Measurements from ENCODE around the gene PRKAR1A.
"Not testable (repeated sequence)": the region's sequence is repeated elsewhere in the genome, so short reads cannot be mapped to it uniquely, and the experiment has no call there.

PRKAR1A gene

DNA sequence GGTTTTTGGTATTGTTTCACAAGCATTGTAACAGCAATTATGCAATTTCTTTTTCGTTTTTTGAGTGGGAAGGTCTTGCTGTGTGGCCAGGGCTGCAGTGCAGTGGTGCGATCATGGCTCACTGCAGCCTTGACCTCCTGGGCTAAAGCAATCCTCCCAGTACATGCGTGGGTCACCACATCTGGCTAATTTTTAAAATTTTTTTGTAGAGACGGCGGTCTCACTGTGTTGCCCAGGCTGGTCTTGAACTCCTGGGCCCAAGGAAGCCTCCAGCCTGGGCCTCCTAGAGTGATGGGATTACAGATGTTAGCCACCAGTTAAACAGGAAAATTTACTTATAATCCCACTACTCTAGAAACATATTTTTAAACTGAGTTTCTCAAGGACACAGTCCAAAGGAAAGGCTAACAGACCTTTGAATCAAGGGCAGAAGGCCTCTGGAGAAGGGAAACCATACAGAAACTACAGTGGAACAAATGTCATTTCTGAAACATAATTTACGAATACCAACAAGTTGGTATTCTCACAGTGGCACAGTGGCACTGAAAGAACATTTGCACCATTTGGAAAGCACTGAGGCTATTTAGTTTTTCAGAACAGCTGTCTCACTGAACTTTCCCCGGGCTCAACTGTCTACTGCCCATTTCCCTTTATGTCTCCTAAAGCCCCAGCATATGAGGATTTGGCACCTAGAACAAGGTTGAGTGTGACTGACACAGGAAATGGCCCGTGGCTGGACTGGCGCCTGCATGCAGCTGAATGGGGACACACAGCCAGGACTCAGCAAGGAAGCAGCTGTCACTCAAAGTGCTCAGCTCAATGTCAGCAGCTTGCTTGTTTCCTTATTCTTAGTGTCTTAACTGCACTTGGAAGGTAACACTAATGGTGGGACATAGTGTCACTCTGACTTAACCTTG, 2.8 kb upstream of the PRKAR1A start:
- no peaks in the 10 kb centered on the region for H3K36me3 ChIP-seq (ENCODE audit: control insufficient read depth in 5 of 5, insufficient read depth in 5 of 5, low read length in 5 of 5)
- no peaks in the 10 kb centered on the region for H3K9me3 ChIP-seq (ENCODE audit: control insufficient read depth in 5 of 5, low read length in 5 of 5)
- H3K27me3 ChIP-seq (ENCODE audit: control insufficient read depth in 5 of 5, insufficient read depth in 4 of 5, low read length in 5 of 5) = no peaks in the 10 kb centered on the region
- H3K27ac ChIP-seq (ENCODE audit: low read depth, low read length) = peak overlapping the region; percentile 56
- peak overlapping the region in 1 of 5 donors; percentile 40 for H3K4me3 ChIP-seq (ENCODE audit: low read depth in 1 of 5, low read length in 5 of 5)
- peaks cover 5 to 43% (median 34%) of the 10 kb centered on the region in 5 donors for H3K4me1 ChIP-seq (ENCODE audit: control insufficient read depth in 5 of 5, insufficient read depth in 5 of 5, low read length in 5 of 5)
- H3K9ac ChIP-seq (ENCODE audit: low read length in 5 of 5) = no peak overlapping the region

DNA sequence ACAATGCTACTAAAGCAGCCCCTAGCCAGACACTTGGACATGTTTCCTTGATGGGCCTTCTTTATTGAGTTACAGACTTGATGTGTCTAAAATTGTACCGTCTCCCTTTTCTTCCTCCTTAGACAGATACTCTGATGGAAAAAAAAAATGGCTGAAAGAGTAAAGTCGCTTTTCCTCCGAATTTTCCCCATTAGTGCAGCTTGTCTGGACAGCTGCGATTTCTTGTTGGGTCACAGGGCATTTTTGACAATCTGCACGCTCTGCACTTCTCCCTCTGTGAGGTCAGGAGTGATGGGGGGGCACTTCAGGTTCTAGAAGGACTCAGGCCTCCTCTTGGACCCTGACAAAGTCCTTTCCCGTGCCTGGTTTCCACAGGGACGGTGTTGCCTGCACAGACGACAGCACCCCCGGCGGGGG, 968 bp upstream of the PRKAR1A start:
- Histone ChIP-seq H3K27ac (ENCODE audit: low read depth, low read length) (peak overlapping the region; percentile 99), H3K9ac (ENCODE audit: low read length in 5 of 5) (peak overlapping the region in 2 of 5 donors; percentile 50 to 99), H3K9me3 (ENCODE audit: control insufficient read depth in 5 of 5, low read length in 5 of 5) (no peaks in the 10 kb centered on the region)

GRCh38 chr17:68511671-68512246, 471 bp upstream of the PRKAR1A start:
- peak overlapping the region; percentile 79 to 97 (median 95) for H3K4me3 ChIP-seq (ENCODE audit: low read depth in 1 of 5, low read length in 5 of 5)

More for the DNA sequence above, 968 bp upstream of the PRKAR1A start:
- no peaks in the 10 kb centered on the region for H3K27me3 ChIP-seq (ENCODE audit: control insufficient read depth in 5 of 5, insufficient read depth in 4 of 5, low read length in 5 of 5)
- H3K4me1 ChIP-seq (ENCODE audit: control insufficient read depth in 5 of 5, insufficient read depth in 5 of 5, low read length in 5 of 5) = peaks cover 8 to 59% (median 48%) of the 10 kb centered on the region in 5 donors
- peaks cover 0 to 10% (median 2%) of the 10 kb centered on the region in 5 donors for H3K36me3 ChIP-seq (ENCODE audit: control insufficient read depth in 5 of 5, insufficient read depth in 5 of 5, low read length in 5 of 5)
- H3K4me3 ChIP-seq (ENCODE audit: low read depth in 1 of 5, low read length in 5 of 5) = peak overlapping the region; percentile 52 to 97 (median 94)

GRCh38 chr17:68512960-68513474, 787 bp downstream of the PRKAR1A start:
- Histone ChIP-seq H3K4me3 (ENCODE audit: low read depth in 1 of 5, low read length in 5 of 5) (peak overlapping the region; percentile 79 to 98 (median 95)), H3K27me3 (ENCODE audit: control insufficient read depth in 5 of 5, insufficient read depth in 4 of 5, low read length in 5 of 5) (no peaks in the 10 kb centered on the region), H3K4me1 (ENCODE audit: control insufficient read depth in 5 of 5, insufficient read depth in 5 of 5, low read length in 5 of 5) (peaks cover 8 to 63% (median 48%) of the 10 kb centered on the region in 5 donors), H3K9me3 (ENCODE audit: control insufficient read depth in 5 of 5, low read length in 5 of 5) (no peaks in the 10 kb centered on the region), H3K9ac (ENCODE audit: low read length in 5 of 5) (peak overlapping the region; percentile 92 to 99 (median 99)), H3K36me3 (ENCODE audit: control insufficient read depth in 5 of 5, insufficient read depth in 5 of 5, low read length in 5 of 5) (peaks cover 10 to 25% (median 13%) of the 10 kb centered on the region in 5 donors), H3K27ac (ENCODE audit: low read depth, low read length) (peak overlapping the region; percentile 99)

More at GRCh38 chr17:68511671-68512246, 471 bp upstream of the PRKAR1A start:
- Histone ChIP-seq H3K27ac (ENCODE audit: low read depth, low read length) (peak overlapping the region; percentile 99), H3K9ac (ENCODE audit: low read length in 5 of 5) (peak overlapping the region; percentile 79 to 99 (median 92)), H3K4me1 (ENCODE audit: control insufficient read depth in 5 of 5, insufficient read depth in 5 of 5, low read length in 5 of 5) (peaks cover 8 to 59% (median 48%) of the 10 kb centered on the region in 5 donors), H3K36me3 (ENCODE audit: control insufficient read depth in 5 of 5, insufficient read depth in 5 of 5, low read length in 5 of 5) (peaks cover 2 to 12% (median 4%) of the 10 kb centered on the region in 5 donors), H3K9me3 (ENCODE audit: control insufficient read depth in 5 of 5, low read length in 5 of 5) (no peaks in the 10 kb centered on the region), H3K27me3 (ENCODE audit: control insufficient read depth in 5 of 5, insufficient read depth in 4 of 5, low read length in 5 of 5) (no peaks in the 10 kb centered on the region)

GRCh38 chr17:68513932-68514331, 1.7 kb downstream of the PRKAR1A start:
- no peaks in the 10 kb centered on the region for H3K27me3 ChIP-seq (ENCODE audit: control insufficient read depth in 5 of 5, insufficient read depth in 4 of 5, low read length in 5 of 5)
- H3K9ac ChIP-seq (ENCODE audit: low read length in 5 of 5) = peak overlapping the region; percentile 92 to 99 (median 99)
- peak overlapping the region; percentile 99 for H3K27ac ChIP-seq (ENCODE audit: low read depth, low read length)
- H3K36me3 ChIP-seq (ENCODE audit: control insufficient read depth in 5 of 5, insufficient read depth in 5 of 5, low read length in 5 of 5) = peaks cover 11 to 30% (median 19%) of the 10 kb centered on the region in 5 donors
- no peaks in the 10 kb centered on the region for H3K9me3 ChIP-seq (ENCODE audit: control insufficient read depth in 5 of 5, low read length in 5 of 5)
- peak overlapping the region; percentile 79 to 98 (median 95) for H3K4me3 ChIP-seq (ENCODE audit: low read depth in 1 of 5, low read length in 5 of 5)
- peaks cover 8 to 63% (median 50%) of the 10 kb centered on the region in 5 donors for H3K4me1 ChIP-seq (ENCODE audit: control insufficient read depth in 5 of 5, insufficient read depth in 5 of 5, low read length in 5 of 5)

DNA sequence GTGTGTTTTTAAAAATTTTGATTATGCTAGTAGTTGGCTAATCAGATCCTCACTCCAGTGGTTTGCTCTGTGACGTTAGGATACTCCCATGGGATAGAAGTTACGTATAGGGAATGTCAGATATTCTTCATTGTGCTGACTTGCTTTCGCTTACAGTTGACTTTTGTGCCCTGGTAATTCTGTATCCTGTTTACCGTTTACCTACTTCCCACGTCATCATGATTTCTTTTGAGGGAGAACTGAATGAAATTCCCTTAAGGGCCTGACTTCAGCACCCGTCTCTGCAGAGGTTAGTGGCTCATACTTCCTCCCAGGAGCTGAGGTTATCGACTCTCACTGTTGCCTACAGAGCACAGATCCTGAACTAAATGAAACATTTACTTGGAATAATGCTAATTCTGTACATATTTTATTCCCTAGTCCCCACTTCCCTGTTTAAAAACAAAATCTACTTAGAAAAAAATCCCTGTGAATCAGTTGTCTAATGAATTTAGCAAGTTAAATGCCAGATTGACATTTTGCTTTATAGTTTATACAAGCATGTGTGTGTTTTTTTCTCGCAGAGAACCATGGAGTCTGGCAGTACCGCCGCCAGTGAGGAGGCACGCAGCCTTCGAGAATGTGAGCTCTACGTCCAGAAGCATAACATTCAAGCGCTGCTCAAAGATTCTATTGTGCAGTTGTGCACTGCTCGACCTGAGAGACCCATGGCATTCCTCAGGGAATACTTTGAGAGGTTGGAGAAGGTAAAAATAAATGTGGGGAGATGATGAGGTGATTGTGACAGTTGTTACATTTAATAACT, 2.8 kb downstream of the PRKAR1A start:
- Histone ChIP-seq H3K36me3 (ENCODE audit: control insufficient read depth in 5 of 5, insufficient read depth in 5 of 5, low read length in 5 of 5) (peaks cover 13 to 40% (median 21%) of the 10 kb centered on the region in 5 donors), H3K9me3 (ENCODE audit: control insufficient read depth in 5 of 5, low read length in 5 of 5) (no peaks in the 10 kb centered on the region), H3K27me3 (ENCODE audit: control insufficient read depth in 5 of 5, insufficient read depth in 4 of 5, low read length in 5 of 5) (no peaks in the 10 kb centered on the region), H3K27ac (ENCODE audit: low read depth, low read length) (peak overlapping the region; percentile 99), H3K4me1 (ENCODE audit: control insufficient read depth in 5 of 5, insufficient read depth in 5 of 5, low read length in 5 of 5) (peaks cover 4 to 56% (median 47%) of the 10 kb centered on the region in 5 donors), H3K9ac (ENCODE audit: low read length in 5 of 5) (peak overlapping the region; percentile 26 to 99 (median 99)), H3K4me3 (ENCODE audit: low read depth in 1 of 5, low read length in 5 of 5) (peak overlapping the region; percentile 79 to 98 (median 95))

GRCh38 chr17:68516732-68517131, 4.5 kb downstream of the PRKAR1A start:
- H3K4me1 ChIP-seq (ENCODE audit: control insufficient read depth in 5 of 5, insufficient read depth in 5 of 5, low read length in 5 of 5) = peaks cover 2 to 42% (median 36%) of the 10 kb centered on the region in 5 donors
- H3K27ac ChIP-seq (ENCODE audit: low read depth, low read length) = peak overlapping the region; percentile 99
- H3K4me3 ChIP-seq (ENCODE audit: low read depth in 1 of 5, low read length in 5 of 5) = no peak overlapping the region
- H3K9me3 ChIP-seq (ENCODE audit: control insufficient read depth in 5 of 5, low read length in 5 of 5) = no peaks in the 10 kb centered on the region
- no peak overlapping the region for H3K9ac ChIP-seq (ENCODE audit: low read length in 5 of 5)
- peaks cover 13 to 41% (median 22%) of the 10 kb centered on the region in 5 donors for H3K36me3 ChIP-seq (ENCODE audit: control insufficient read depth in 5 of 5, insufficient read depth in 5 of 5, low read length in 5 of 5)
- H3K27me3 ChIP-seq (ENCODE audit: control insufficient read depth in 5 of 5, insufficient read depth in 4 of 5, low read length in 5 of 5) = no peaks in the 10 kb centered on the region

DNA sequence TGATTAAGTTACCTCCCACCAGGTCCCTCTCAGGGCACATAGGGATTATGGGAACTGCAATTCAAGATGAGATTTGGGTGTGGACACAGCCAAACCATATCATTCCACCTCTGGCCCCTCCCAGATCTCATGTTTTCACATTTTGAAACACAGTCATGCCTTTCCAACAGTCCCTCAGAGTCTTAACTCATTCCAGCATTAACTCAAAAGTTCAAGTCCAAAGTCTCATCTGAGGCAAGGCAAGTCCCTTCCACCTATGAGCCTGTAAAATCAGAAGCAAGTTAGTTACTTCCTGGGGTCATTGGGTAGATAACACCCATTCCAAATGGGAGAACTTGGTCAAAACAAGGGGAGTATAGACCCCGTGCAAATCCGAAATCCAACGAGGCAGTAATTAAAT, 5.4 kb downstream of the PRKAR1A start:
- not testable (repeated sequence) for H3K27me3 ChIP-seq (ENCODE audit: control insufficient read depth in 5 of 5, insufficient read depth in 4 of 5, low read length in 5 of 5); H3K9ac ChIP-seq (ENCODE audit: low read length in 5 of 5); H3K4me3 ChIP-seq (ENCODE audit: low read depth in 1 of 5, low read length in 5 of 5); H3K9me3 ChIP-seq (ENCODE audit: control insufficient read depth in 5 of 5, low read length in 5 of 5)
- peak overlapping the region; percentile 14 for H3K27ac ChIP-seq (ENCODE audit: low read depth, low read length)
- H3K4me1 ChIP-seq (ENCODE audit: control insufficient read depth in 5 of 5, insufficient read depth in 5 of 5, low read length in 5 of 5) = peaks cover 2 to 40% (median 34%) of the 10 kb centered on the region in 5 donors
- peaks cover 18 to 45% (median 26%) of the 10 kb centered on the region in 5 donors for H3K36me3 ChIP-seq (ENCODE audit: control insufficient read depth in 5 of 5, insufficient read depth in 5 of 5, low read length in 5 of 5)

GRCh38 chr17:68518063-68518815, 6.0 kb downstream of the PRKAR1A start:
- Histone ChIP-seq H3K4me3 (ENCODE audit: low read depth in 1 of 5, low read length in 5 of 5) (no peak overlapping the region), H3K27ac (ENCODE audit: low read depth, low read length) (no peak overlapping the region), H3K27me3 (ENCODE audit: control insufficient read depth in 5 of 5, insufficient read depth in 4 of 5, low read length in 5 of 5) (no peaks in the 10 kb centered on the region), H3K36me3 (ENCODE audit: control insufficient read depth in 5 of 5, insufficient read depth in 5 of 5, low read length in 5 of 5) (peaks cover 23 to 51% (median 32%) of the 10 kb centered on the region in 5 donors), H3K9ac (ENCODE audit: low read length in 5 of 5) (no peak overlapping the region), H3K4me1 (ENCODE audit: control insufficient read depth in 5 of 5, insufficient read depth in 5 of 5, low read length in 5 of 5) (peaks cover 2 to 43% (median 34%) of the 10 kb centered on the region in 5 donors), H3K9me3 (ENCODE audit: control insufficient read depth in 5 of 5, low read length in 5 of 5) (no peaks in the 10 kb centered on the region)
